ENCODE measurements around the gene COL12A1.

The COL12A1 gene

DNA sequence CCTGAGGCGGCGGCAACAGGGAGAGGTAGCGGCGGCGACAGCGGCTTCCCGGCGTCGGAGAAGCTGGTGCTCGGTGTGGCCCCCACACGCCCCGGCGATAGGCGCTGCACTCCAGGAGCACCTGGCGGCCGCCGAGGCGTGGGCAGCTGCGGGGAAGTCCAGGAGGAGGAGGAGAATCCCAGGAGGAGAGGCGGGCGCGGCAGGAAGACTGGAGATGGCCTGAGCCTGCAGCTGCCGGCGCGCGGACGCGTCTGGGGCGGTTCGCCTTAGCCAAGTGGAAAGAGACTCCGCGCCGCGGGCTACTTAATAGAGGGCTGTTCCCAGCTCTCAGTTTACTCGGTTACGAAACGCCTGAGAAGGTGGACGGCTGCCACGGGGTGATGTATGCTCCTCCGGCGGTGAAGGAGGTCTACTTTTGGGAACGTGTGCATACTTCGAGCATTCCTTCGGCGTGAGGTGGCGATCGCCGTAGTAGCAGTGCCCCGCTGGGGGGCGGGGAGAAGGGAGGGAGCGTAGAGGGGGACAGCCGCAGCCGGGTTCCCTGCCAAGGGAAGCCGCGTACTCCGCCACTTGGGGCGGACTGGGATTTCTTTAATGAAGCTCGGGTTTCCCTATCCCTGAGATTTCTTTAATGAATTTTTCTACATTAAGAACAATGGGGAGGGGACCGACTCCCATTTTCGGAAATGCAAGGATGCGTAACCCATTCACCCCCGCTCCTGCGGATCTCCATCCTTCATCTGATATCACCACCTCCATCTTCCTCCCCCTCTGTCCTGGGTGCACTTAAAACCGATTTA is at the start of gene COL12A1:
COL12A1 (minus strand) TSS at position 278 of the 800 bp plus-strand sequence. CDS start 3,261 bp downstream, outside the sequence.
- DNase-seq (ENCODE audit: low read depth in 2 of 2) = no peak

DNA sequence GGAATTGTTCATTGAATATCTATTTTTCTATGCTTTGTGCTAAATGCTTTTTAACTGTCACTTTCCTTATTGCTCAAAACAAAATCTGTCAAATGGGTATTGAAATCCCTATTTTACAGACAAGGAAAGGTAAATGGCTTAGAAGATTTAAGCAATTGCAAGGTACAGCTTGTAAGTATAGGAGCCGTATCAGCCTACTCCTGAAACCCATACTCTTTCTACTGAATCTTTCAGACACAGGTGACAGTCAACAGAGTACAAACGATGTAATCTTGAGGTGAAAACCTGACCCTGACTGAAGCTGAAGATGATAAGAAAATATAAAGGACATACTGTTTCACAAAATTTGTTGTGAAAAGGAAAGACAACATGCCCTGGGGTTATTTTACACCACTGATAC is 44.7 kb upstream of the COL12A1 start:
- DNase-seq (ENCODE audit: low read depth in 2 of 2) = no peak

DNA sequence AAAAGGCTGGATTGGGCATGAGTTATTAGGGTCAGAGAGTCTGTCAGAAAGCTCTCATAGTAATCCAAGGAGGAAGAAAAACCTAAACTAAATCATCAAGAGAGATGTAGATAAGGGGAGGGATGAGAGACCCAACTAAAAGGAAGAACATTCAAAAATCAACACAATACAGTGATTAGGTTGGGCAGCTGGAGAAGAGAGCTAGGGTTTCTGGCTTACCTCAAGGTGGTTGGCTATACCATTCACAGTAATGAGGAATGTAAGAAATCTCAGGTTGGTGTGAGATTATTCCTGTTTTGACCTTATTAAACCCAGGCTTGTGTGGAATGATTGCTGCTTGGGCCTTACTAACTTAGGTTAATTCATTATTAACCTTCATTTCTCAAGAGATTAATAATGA is 44.0 kb upstream of the COL12A1 start:
- DNase-seq (ENCODE audit: low read depth in 2 of 2) = no peak

DNA sequence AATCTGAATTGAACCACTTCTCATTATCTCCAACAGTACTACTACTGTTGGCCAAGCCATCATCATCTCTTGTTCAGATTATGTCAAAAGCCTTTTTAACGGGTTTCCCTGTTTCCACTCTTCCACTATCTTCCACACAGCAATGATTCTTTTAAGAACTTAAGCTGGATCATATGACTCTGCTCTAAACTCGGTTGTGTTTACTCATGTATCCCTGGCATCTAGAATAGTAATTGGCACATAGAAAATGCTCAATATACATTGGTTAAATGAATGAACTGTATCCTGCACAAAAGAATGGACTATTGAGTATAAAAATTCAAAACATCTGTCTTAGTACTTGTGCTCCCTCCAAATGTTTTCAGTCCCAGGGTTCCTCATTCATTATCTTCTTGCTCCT is 40.5 kb upstream of the COL12A1 start:
- DNase-seq (ENCODE audit: low read depth in 2 of 2) = no peak

DNA sequence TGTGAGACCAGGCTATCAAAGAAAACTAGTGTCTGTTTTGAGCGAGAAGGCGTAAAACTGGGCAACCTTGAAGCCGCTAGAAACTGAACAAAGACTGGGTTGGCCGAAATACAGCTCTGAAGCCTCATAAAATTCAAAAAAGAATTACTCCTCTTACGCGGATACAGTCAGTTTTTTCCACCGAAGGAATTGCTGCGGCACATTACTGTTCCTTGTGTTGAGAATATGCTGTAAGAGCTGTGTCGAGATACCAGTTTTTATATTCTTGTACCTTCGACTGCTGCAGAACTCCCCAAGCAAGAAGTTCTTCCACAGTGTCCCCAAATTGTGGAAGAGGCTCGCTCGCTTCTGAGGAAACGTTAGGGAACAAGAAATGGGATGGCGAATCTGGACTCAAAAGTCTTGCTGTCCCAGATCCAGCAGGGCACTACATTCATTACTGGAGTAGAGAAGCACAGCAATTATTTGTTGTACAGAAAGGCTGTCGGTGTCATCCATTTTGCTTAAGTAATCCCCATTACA is 38.3 kb upstream of the COL12A1 start:
- no peak for DNase-seq (ENCODE audit: low read depth in 2 of 2)

DNA sequence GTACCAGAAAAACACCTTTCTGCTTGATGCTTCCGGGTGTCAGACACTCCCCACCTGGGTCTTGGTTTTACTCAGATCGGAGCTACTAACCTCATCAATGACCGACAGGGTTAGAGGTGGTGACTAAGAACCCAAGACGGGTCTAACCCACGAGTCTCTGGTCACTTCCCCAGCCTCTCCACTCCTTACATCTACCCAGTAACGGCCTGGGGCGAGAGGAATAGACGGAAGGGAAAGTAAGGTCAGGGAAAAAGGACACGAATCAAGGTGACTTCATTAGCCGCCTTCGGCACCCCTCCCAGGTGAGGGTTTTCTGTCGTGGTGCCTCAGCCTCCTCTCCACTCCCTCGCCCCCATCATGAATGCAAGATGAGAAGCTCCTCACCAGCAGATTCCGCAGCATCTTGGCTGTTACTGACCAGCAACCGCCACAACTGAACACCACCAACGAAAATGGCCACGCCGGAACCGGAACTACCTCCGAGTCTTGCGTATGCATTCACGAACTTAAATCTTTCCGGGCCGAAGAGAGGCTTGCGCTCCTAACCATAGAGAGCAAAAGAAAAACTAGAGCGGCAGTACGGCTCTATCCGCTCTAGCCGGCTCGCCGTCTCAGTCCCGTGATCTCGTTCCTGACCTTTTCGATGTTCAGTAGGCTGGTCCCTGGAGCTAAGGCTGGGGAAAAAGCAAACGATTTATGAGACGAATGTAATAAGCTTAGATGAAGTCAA is 37.6 kb upstream of the COL12A1 start, which contains the start of gene COX7A2:
COX7A2 (minus strand) TSS at position 469 of the 730 bp plus-strand sequence; CDS start at position 402, 67 bp downstream.
- peak; percentile 69 to 78 for DNase-seq (ENCODE audit: low read depth in 2 of 2)

DNA sequence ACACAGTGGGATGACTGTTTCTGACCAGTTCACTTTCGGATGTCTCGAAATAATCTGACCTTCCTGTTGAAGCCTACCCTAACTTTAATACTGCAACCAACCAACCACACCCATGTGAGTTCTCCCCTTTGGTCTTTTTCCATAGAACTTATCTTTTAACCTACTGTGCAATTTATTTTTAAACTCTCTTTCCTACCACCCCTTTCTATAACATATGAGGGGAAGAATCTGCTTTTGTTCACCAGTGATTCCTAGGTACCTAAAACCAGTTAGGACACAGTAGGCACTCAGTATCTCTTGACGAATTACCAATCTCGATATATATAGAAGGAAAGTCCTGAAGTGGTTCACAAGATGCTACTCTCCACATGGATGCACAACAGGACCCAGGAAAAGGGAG is 30.8 kb upstream of the COL12A1 start:
- DNase-seq (ENCODE audit: low read depth in 2 of 2) = no peak

DNA sequence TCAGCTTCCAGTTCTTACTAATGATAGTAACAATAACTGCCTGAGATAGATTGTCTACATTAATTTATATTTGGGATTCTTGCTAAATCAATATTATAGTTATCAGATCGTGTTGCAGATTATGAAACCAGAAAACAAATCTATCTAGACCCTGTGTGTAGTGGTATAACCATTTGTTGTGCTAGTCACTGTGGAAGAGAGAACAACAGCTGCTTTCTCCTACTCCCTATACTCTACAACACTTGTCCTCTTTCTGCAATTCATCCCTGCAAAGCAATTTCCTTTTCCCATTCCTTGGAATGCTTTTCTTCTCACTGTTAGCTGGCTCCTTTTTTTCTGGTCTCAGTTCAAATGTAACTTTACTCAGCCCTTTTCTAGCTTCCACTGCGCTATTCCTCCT is 29.4 kb upstream of the COL12A1 start:
- no peak for DNase-seq (ENCODE audit: low read depth in 2 of 2)

DNA sequence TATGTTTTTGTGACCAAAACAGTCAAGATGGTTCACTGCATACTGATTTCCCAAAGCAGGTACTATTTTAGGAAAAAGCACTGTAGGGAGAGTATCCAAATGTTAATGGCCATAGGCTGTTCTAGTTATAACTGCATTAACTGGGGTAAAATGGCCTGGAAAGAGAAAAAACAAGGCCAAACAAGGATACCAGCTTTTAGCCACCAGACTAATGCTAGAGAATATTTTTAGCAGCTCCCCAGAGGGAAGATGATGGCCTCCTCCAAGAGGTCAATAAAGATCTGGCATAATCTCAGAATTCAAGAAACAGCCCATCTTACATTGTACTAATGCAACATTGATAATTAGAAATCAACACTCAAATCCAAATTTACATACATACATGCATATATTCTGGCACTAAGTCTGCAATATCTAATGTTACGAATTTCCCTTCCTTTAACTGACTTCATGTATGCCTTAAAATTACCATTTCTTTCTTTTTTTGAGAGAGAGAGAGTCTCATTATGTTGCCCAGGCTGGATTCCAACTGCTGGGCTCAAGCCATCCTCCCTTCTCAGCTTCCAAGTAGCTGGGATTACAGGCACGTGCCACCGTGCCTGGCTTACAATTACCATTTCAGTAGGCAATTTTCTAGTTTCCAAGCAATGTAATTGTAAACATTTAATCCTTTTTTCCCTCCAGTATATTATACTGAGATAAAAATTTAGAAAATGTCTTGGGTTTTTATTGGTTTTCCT is 28.4 kb upstream of the COL12A1 start:
- DNase-seq (ENCODE audit: low read depth in 2 of 2) = no peak

DNA sequence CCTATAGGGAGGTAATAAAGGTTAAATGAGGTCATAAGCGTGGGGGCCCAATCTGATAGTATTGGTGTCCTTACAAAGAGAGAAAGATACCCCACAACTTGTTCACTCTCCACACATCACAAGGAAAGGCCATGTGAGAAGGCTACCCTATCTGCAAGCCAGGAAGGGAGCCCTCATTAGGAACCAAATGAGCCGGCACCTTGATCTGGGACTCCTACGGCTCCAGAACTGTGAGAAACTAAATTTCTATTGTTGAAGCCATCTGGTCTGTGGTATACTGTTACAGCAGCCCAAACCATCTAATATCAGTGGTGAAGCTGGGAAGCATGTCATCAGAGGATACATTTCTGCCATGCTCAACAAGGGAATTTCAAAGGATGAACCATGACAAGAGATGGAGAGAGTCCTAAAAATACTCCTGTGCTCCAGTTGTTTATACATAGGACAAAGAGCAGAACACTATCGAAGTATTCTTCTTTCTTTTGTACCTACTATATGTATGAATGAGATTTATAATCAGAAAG is 27.3 kb upstream of the COL12A1 start:
- DNase-seq (ENCODE audit: low read depth in 2 of 2) = no peak

DNA sequence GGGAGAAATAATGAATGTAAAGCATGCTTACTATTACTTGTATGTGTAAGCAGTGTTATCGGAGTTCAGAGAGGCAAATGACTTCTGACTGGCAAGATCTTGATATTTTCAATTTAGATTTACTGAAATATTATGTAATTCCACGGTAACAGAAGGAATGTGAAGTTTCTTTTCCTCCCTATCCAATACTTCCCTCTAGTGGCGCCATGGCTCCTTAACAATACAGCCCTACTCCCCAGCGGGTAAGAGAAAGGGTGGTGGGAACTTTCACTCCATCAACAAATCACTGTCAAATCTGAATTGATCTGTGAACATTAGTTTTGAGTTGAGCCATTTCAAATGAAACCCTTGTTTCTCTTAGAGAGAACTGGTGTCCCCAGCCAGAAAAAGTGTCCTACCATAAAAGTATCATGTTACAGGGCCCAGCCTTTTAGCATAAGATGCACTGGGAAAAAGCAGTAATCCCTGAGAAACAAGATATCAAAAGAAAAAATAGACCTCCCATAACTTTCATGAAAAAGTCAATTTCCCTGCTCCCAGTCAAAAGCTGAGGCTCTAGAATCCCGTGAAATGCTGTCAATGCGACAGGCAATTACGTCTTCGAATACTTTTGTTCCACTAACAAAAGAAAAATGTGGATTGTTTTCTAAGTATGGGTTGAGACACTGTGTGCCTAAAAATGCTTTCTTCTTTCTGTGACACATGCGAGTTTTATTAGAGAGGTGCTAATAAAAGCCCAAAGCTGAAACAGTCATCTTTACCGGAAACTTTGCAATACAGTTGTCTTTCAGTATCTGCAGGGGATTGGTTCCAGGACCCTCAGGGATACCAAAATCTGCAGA is 24.9 kb upstream of the COL12A1 start:
- DNase-seq (ENCODE audit: low read depth in 2 of 2) = no peak

DNA sequence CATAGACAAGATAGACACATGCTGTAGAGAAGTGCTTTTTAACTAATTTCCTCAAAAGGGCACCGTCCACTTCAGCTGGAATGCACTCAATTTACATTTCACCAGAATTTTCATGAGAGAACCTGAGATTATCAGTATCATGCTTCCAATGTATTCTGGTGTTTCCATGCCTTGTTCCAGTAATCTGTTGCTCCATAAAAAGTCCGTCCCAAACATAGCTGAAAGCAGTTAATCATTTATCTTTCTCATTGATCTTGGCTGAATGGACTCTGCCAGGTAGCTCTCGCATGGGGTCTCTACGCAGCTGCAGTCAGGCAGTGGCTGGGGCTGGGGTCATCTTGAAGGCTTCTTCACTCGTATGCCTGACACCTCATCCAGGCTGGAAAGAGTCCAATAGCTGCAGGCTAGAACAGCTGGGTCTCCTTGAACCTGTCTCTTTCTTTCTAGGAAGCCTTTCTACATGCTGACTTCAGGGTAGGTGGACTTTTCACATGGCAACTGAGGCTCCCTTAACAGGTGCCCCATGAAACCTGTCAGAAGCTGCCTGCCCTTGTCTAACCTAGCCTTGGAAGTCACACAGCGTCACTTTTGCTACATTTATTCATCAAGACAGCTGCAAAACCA is 18.6 kb upstream of the COL12A1 start:
- no peak for DNase-seq (ENCODE audit: low read depth in 2 of 2)

DNA sequence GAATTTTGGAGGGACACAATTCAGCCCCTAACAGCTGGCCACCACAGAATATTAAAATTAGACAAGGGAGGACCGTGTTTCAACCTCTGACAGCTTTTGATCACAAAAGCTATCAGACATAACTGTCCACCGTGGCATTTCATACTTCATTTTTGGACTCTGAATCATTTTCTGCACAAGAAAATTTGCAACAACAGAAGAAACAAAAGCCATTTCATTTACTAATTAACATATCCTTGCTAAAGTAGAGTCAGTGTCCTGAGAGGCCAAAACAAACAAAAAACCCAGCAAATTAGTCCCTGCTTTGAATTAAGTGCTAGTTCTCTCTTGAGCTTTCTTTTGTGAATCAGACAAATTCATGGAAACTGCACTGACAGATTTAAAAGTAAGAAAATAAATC is 17.6 kb upstream of the COL12A1 start:
- no peak for DNase-seq (ENCODE audit: low read depth in 2 of 2)

DNA sequence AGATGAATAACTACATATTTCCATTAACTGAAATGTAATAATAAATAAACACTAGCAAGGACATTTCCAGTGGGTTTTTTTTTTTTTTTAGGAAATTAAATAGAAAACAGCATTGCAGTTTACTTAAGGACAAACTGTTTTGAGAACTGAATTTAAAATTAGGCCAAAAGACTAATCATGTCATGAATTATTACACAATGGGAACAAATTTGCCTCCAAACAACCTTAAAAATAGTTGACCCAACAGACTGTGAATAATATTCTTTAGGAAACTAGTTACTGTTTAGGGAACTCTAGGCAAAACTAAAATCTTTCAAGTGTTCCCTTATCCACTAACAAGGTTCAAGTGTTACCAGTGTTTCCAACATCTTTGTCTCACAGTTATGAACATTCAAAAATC is 16.4 kb upstream of the COL12A1 start:
- no peak for DNase-seq (ENCODE audit: low read depth in 2 of 2)

DNA sequence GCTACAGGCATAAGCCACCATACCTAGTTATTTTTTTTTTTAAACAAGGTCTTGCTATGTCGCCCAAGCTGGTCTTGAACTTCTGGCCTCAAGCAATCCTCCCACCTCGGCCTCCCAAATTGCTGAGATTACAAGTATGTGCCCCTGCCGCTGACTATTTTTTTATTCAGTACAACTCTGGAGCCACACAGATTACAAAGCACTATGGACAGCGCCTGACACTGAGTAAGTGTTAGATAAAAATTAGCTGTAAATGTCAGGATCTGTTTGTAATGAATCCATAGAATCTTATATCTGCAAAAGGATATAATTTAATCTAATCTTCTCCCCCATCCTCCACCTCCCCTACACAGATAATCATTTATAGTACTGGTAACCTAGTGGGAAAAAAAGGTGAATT is 15.3 kb upstream of the COL12A1 start:
- DNase-seq (ENCODE audit: low read depth in 2 of 2) = no peak

DNA sequence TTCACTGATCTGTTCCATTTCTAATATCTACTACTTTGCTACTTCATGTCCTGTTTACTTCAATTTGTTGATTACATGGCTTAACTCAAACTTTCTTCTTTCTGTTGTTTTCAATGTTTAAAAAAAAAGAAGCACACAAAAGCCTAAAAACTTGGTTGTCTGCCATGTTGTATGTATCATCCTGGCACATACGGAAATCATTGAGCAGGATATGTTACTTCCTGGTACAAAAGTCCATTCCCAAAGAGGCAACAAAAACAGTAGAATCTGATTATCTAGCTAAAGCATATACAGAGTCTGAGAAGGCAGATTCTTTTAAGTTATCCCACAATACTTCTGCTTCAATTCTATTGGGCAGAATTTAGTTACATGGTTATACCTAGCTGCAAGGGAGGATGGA is 14.5 kb upstream of the COL12A1 start:
- DNase-seq (ENCODE audit: low read depth in 2 of 2) = no peak

DNA sequence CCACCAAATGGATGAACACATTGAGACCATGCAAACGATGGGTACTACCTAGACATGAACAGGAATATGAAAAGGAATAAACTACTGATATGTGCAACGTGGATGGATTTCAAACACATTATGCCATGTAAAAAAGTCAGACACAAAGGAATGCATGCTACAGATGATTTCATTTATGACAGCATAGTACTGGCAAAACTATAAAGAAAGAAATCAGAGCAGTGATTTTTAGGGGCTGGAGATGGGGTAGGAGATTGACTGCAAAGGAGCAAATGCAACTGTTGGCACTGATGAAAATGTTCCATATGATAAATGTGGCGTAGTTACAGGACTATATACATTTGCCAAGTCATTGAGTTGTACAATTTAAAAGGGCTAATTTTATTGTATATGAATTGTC is 13.4 kb upstream of the COL12A1 start:
- no peak for DNase-seq (ENCODE audit: low read depth in 2 of 2)

DNA sequence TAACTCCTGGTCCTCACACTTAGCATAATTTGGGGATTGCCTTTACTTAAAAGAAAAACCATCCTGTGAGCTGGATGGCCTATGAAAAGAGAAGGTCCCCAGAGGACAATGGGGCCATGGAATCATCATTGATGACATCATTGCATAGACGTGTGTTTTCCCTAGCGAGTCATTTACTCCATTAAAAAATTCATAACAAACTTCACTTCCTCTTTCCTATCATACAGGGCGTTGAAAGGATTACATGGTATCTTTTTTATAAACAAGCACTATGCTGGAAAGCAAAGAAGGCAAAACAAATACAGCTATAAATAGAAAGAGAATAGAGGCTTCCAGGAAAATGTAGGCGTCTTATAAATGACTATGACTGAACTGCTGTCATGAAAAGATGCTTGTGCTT is 11.3 kb upstream of the COL12A1 start:
- no peak for DNase-seq (ENCODE audit: low read depth in 2 of 2)

DNA sequence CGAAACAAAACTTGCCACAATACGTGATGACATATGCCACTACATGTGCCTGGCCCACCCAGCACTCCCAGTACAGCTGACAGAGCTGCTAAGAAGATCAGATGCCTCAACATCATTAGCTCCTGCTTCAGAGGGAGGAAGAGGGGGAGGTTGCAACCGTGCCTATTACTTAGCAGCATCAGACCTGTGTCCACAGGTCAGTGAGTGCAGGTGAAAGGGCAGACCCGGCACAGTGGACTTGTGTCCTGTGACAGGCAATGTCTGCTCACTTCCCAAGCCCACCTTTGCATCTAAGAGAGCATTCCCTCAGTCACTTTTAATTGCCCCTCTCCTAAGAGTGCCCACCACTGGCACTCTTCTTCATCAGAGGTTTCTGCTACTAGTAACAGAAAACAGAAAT is 9.4 kb upstream of the COL12A1 start:
- DNase-seq (ENCODE audit: low read depth in 2 of 2) = no peak

DNA sequence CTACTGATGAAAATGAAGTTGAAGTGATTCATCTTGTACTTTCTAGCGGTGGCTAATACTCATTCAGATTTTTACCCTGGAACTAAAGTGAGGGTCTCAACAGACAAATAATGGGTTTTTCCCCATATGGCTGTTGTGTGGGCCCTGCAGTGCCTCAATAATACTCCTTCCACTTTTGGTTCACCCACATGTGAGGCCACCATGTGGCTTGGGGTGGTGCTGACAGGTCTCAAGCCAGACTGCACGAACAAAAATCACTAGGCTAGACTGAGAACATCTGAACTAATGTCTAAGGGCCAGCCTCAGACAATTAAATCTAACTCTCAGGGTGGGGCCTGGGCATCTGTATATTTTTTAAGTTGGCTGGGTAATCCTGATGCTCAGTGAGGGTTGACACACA is 7.9 kb upstream of the COL12A1 start:
- no peak for DNase-seq (ENCODE audit: low read depth in 2 of 2)

DNA sequence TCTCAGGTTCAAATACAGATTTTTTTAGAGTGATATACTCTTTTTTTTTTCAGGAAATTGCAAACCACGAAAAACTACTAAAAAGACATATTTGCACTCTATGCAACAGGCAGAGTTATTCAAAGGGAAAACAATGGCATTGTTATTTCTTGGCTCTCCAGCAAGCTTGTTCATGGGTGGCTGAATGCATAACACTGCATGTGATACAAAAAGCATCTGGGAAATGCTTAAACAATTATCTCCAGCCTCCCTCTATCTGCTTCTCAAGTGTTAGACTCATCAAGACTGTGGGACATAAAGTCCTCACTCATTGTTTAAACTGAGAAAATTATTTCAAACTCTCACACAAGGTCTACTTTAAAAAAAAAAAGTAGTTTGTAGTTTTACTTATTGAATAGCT is 7.3 kb upstream of the COL12A1 start:
- no peak for DNase-seq (ENCODE audit: low read depth in 2 of 2)
